Mucosa of rectum (tissue), 2 donors: ENCODE results near the gene ZBTB17.
"Not testable (repeated sequence)": the region's sequence is repeated elsewhere in the genome, so short reads cannot be mapped to it uniquely, and the experiment has no call there.

Source experiments
- H3K27ac ChIP-seq, 2 donors: one replicate each; pipeline ENCODE4 v1.7.0; 2013; ENCODE audit warnings: inconsistent platforms in 2 of 2, low read depth in 2 of 2, low read length in 2 of 2
- H3K27me3 ChIP-seq, 2 donors: one replicate each; pipeline ENCODE4 v1.7.0; 2013; ENCODE audit warnings: low read length in 2 of 2; ENCODE audit not compliant: control insufficient read depth in 2 of 2, insufficient read depth in 2 of 2
- H3K36me3 ChIP-seq, 2 donors: one replicate each; pipeline ENCODE4 v1.7.0; 2013; ENCODE audit warnings: low read length in 2 of 2; ENCODE audit not compliant: control insufficient read depth in 2 of 2, insufficient read depth in 2 of 2
- H3K4me1 ChIP-seq, 2 donors: one replicate each; pipeline ENCODE4 v1.7.0; 2013; ENCODE audit warnings: low read length in 2 of 2, mild to moderate bottlenecking in 1 of 2; ENCODE audit not compliant: control insufficient read depth in 2 of 2, insufficient read depth in 2 of 2
- H3K4me3 ChIP-seq, 2 donors: one replicate each; pipeline ENCODE4 v1.7.0; 2013; ENCODE audit warnings: low read length in 2 of 2
- H3K9ac ChIP-seq, 2 donors: one replicate each; pipeline ENCODE4 v1.7.0; 2013; ENCODE audit warnings: low read length in 2 of 2, low read depth in 1 of 2, mild to moderate bottlenecking in 1 of 2
- H3K9me3 ChIP-seq, 2 donors: one replicate each; pipeline ENCODE4 v1.7.0; 2013; ENCODE audit warnings: low read length in 2 of 2; ENCODE audit not compliant: control insufficient read depth in 2 of 2
- donor health status: healthy.
- donor health status: Normal muscosa, but diverticular disease.

The ZBTB17 gene

GRCh38 chr1:16011936-16012589 is 36.2 kb upstream of the ZBTB17 start:
- Histone ChIP-seq H3K9ac (peak overlapping the region in 1 of 2 donors; percentile 42), H3K36me3 (no peaks in the 10 kb centered on the region), H3K4me3 (peak overlapping the region; percentile 49 to 62), H3K4me1 (peaks cover 4 to 17% of the 10 kb centered on the region in 2 donors), H3K27ac (no peak overlapping the region), H3K9me3 (no peaks in the 10 kb centered on the region), H3K27me3 (no peaks in the 10 kb centered on the region)

DNA sequence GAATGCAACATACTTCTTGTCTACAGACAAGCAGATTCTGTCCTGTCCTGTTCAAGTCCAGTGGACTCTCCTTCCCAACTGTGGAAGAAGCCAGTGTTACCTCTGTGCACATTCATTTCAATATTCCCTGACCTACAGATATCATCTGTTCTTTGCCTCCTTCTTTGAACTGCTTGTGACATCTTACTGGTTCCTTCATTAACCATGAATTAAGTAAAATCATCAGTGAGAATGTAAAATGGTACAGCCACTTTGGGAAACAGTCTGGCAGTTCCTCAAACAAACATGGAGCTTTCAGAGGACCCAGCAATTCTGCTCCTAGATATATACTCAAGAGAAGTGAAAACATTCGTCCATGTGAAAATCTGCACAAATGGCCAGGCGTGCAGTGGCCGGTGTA is 34.9 kb upstream of the ZBTB17 start:
- Histone ChIP-seq H3K27ac (no peak overlapping the region), H3K9ac (no peak overlapping the region), H3K27me3 (no peaks in the 10 kb centered on the region), H3K4me1 (peaks cover 4 to 17% of the 10 kb centered on the region in 2 donors), H3K4me3 (no peak overlapping the region), H3K36me3 (no peaks in the 10 kb centered on the region), H3K9me3 (no peaks in the 10 kb centered on the region)

DNA sequence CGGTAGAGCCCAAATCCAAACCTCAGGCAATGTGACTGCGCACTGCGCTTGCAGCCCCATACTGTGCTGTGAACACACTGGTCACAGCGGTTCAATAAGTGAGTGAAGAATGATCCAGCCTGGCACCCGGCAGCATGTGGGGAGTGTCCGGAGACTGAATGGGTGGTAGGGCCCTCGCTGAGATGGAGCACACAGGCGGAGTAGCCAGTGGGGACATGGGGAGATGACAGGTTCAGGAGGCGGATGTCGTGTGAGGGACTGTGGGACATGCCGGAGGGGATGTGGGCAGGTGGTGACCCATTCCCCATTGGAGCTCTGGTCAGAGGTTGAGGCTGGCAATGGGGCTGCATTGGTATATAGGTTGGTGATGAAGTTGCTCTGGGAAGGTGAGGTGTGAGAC is 33.8 kb upstream of the ZBTB17 start:
- Histone ChIP-seq H3K4me1 (peaks cover 4 to 14% of the 10 kb centered on the region in 2 donors), H3K27me3 (no peaks in the 10 kb centered on the region), H3K4me3 (no peak overlapping the region), H3K9me3 (no peaks in the 10 kb centered on the region), H3K27ac (no peak overlapping the region), H3K9ac (no peak overlapping the region), H3K36me3 (no peaks in the 10 kb centered on the region)

- H3K4me3 ChIP-seq, result no peak overlapping the region
- no peak overlapping the region for H3K9ac ChIP-seq
- no peaks in the 10 kb centered on the region for H3K27me3 ChIP-seq
- H3K27ac ChIP-seq, result no peak overlapping the region
- H3K9me3 ChIP-seq, result no peaks in the 10 kb centered on the region
- no peaks in the 10 kb centered on the region for H3K36me3 ChIP-seq
- H3K4me1 ChIP-seq, result peaks cover 4 to 13% of the 10 kb centered on the region in 2 donors
Observed at GRCh38 chr1:16009030-16009460, 33.1 kb upstream of the ZBTB17 start.

- Histone ChIP-seq H3K4me1 (peaks cover 3 to 4% of the 10 kb centered on the region in 2 donors), H3K27me3 (no peaks in the 10 kb centered on the region)
Observed at GRCh38 chr1:16007671-16008341, 31.9 kb upstream of the ZBTB17 start.

GRCh38 chr1:16006552-16007485 is 30.9 kb upstream of the ZBTB17 start:
- Histone ChIP-seq H3K36me3 (no peaks in the 10 kb centered on the region), H3K9me3 (no peaks in the 10 kb centered on the region), H3K9ac (no peak overlapping the region), H3K27me3 (no peaks in the 10 kb centered on the region), H3K4me1 (no peaks in the 10 kb centered on the region), H3K27ac (no peak overlapping the region), H3K4me3 (no peak overlapping the region)

More at GRCh38 chr1:16007671-16008341, 31.9 kb upstream of the ZBTB17 start:
- H3K9ac ChIP-seq, result no peak overlapping the region
- H3K27ac ChIP-seq, result no peak overlapping the region
- no peaks in the 10 kb centered on the region for H3K9me3 ChIP-seq
- no peaks in the 10 kb centered on the region for H3K36me3 ChIP-seq
- no peak overlapping the region for H3K4me3 ChIP-seq

DNA sequence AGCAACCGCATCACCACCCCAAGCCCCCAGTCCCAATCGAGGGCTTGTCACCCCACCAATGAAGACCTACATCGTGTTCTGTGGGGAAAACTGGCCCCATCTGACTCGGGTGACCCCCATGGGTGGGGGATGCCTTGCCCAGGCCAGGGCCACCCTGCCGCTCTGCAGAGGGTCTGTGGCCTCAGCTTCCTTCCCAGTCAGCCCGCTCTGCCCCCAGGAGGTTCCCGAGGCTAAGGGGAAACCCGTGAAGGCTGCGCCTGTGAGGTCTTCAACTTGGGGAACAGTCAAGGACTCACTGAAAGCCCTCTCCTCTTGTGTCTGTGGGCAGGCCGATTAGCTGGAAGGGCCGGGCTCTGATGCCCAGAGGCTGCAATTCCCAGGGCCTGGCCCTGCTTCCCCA is 30.1 kb upstream of the ZBTB17 start:
- Histone ChIP-seq H3K9ac (no peak overlapping the region), H3K27ac (no peak overlapping the region)

DNA sequence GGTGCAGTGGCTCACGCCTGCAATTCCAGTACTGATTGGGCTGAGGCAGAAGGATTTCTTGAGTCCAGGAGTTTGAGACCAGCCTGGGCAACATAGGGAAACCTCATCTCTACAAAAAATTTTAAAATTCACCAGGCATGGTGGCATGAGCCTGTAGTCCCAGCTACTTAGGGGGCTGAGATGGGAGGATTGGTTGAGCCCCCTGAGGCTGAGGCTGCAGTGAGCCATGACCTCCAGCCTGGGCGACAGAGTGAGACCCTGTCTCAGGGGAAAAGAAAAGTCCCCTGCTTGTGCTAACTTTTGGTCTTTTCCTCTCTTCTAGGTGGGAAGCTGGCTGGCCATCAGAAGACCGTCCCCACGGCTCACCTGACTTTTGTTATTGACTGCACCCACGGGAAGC is 29.7 kb upstream of the ZBTB17 start:
- no peaks in the 10 kb centered on the region for H3K27me3 ChIP-seq
- H3K9me3 ChIP-seq, result no peaks in the 10 kb centered on the region
- H3K9ac ChIP-seq, result no peak overlapping the region
- H3K4me3 ChIP-seq, result no peak overlapping the region
- no peaks in the 10 kb centered on the region for H3K36me3 ChIP-seq
- H3K4me1 ChIP-seq, result no peaks in the 10 kb centered on the region
- no peak overlapping the region for H3K27ac ChIP-seq

More for the DNA sequence above, 30.1 kb upstream of the ZBTB17 start:
- Histone ChIP-seq H3K36me3 (no peaks in the 10 kb centered on the region), H3K27me3 (no peaks in the 10 kb centered on the region), H3K4me3 (no peak overlapping the region), H3K9me3 (no peaks in the 10 kb centered on the region), H3K4me1 (no peaks in the 10 kb centered on the region)

- H3K27ac ChIP-seq, H3K9ac ChIP-seq, H3K4me1 ChIP-seq, H3K9me3 ChIP-seq, H3K36me3 ChIP-seq, H3K27me3 ChIP-seq, H3K4me3 ChIP-seq: not testable (repeated sequence)
Observed at GRCh38 chr1:16001274-16001673, 25.4 kb upstream of the ZBTB17 start.

DNA sequence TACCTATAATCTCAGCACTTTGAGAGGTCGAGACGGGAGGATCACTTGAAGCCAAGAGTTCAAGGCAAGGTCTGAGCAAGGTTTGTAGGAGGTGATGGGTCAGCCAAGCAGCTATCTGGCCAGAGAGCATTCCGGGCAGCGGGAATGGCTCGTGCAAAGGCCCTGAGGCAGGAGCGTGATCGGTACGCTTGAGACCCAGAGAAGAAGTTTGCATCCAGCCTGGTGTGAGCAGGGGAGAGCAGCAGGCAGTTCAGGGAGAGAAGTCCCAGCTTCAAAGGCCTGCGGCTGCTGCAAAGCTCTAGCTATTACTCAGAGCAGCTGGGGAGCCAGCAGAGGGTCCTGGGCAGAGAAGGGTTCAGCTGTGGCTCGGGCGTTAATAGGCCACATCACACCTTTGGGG is 23.0 kb upstream of the ZBTB17 start:
- no peaks in the 10 kb centered on the region for H3K27me3 ChIP-seq
- no peaks in the 10 kb centered on the region for H3K4me1 ChIP-seq
- no peak overlapping the region for H3K9ac ChIP-seq
- no peak overlapping the region for H3K27ac ChIP-seq
- H3K9me3 ChIP-seq, result no peaks in the 10 kb centered on the region
- no peak overlapping the region for H3K4me3 ChIP-seq
- no peaks in the 10 kb centered on the region for H3K36me3 ChIP-seq
